Measurements from ENCODE around the gene UPK1B. TPM values are rescaled to one million over a fixed set of nuclear protein-coding genes. Genes with fewer than 3 reads are reported as not detected.

The UPK1B gene
- total RNA-seq, 1 donor from 2014 or later: 0.14 TPM

DNA sequence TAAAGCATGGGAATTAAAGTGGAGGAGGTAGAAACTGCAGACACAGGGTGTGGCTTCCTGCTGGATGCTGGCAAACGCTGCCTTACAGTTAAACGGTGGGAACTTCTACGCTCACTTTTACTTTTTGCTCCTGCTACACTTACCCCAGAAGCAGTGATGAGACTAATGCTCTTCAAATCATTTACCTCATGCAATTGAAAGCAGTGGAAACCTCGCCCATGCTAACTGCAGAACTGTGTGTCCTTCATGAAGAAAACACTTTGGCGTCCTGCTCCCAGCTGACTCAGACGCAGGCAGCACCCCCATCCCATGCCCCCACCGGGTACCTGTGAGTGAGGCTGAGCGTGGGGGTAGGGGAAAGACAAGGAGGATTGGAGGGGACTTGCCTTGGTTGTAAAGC, 31.8 kb downstream of the UPK1B start:
- Mint-ChIP-seq H3K9me3 (ENCODE audit: unreplicated experiment) (no peaks in the 10 kb centered on the region), H3K27me3 (ENCODE audit: low read depth, unreplicated experiment) (no peaks in the 10 kb centered on the region), H3K27ac (ENCODE audit: unreplicated experiment) (no peak overlapping the region), H3K36me3 (ENCODE audit: low read depth, unreplicated experiment) (peaks cover 12% of the 10 kb centered on the region), H3K4me3 (ENCODE audit: unreplicated experiment) (no peak overlapping the region), H3K4me1 (ENCODE audit: low read depth, unreplicated experiment) (peaks cover 5% of the 10 kb centered on the region)
- Histone ChIP-seq H3K4me2 (ENCODE audit: low read length) (no peak overlapping the region), H3K4me3 (ENCODE audit: insufficient read depth, low read depth, low read length) (no peak overlapping the region), H3K27ac (ENCODE audit: low read depth, low read length) (no peak overlapping the region), H3K79me2 (ENCODE audit: insufficient read depth, low read length) (no peaks in the 10 kb centered on the region), H3K4me1 (ENCODE audit: insufficient read depth, low read length) (no peaks in the 10 kb centered on the region), H4K20me1 (ENCODE audit: insufficient read depth, low read length) (no peaks in the 10 kb centered on the region), H3K27me3 (ENCODE audit: insufficient read depth, low read length) (no peaks in the 10 kb centered on the region), H3K9ac (ENCODE audit: low read length) (no peak overlapping the region), H2AFZ (ENCODE audit: low read depth, low read length) (no peak overlapping the region), H3K36me3 (ENCODE audit: insufficient read depth, low read length) (no peaks in the 10 kb centered on the region), H3K9me3 (ENCODE audit: insufficient read depth, low read depth, low read length) (no peaks in the 10 kb centered on the region)
- no peak for DNase-seq (ENCODE audit: low read depth)
- no peak for FAIRE-seq
- TF ChIP-seq EZH2 (IDR thresholded peaks at IDR 0.05; ENCODE audit: insufficient read depth, low read length): no peak
- TF ChIP-seq CTCF (IDR thresholded peaks at IDR 0.05; ENCODE audit: insufficient read depth, low read depth, low read length): no peak

DNA sequence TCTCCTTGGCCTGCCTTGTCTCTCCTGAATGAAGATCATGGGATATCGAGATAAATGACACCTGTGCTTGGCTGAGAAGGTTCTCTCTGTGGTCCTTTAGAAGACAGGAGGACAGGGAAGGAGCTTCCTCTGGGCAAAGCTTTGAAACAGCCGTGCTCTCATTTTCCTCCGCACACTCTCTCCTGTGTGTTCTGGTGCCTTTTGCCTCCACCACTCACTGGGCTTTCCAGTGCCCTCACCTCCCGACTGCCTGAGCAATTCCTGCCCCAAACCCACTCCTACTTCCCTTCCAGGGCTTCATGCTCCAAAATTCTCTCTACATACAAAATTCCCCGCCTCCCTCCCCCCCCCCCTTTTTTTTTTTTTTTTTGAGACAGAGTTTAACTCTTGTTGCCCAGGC, 32.3 kb downstream of the UPK1B start:
- Mint-ChIP-seq H3K4me3 (ENCODE audit: unreplicated experiment) (no peak overlapping the region), H3K9me3 (ENCODE audit: unreplicated experiment) (no peaks in the 10 kb centered on the region), H3K27ac (ENCODE audit: unreplicated experiment) (no peak overlapping the region), H3K4me1 (ENCODE audit: low read depth, unreplicated experiment) (peaks cover 5% of the 10 kb centered on the region), H3K27me3 (ENCODE audit: low read depth, unreplicated experiment) (no peaks in the 10 kb centered on the region), H3K36me3 (ENCODE audit: low read depth, unreplicated experiment) (peaks cover 12% of the 10 kb centered on the region)
- DNase-seq (ENCODE audit: low read depth): no peak
- Histone ChIP-seq H3K79me2 (ENCODE audit: insufficient read depth, low read length) (no peaks in the 10 kb centered on the region), H3K27me3 (ENCODE audit: insufficient read depth, low read length) (no peaks in the 10 kb centered on the region), H3K4me2 (ENCODE audit: low read length) (no peak overlapping the region), H2AFZ (ENCODE audit: low read depth, low read length) (no peak overlapping the region), H3K27ac (ENCODE audit: low read depth, low read length) (no peak overlapping the region), H3K9ac (ENCODE audit: low read length) (no peak overlapping the region), H4K20me1 (ENCODE audit: insufficient read depth, low read length) (no peaks in the 10 kb centered on the region), H3K36me3 (ENCODE audit: insufficient read depth, low read length) (no peaks in the 10 kb centered on the region), H3K4me3 (ENCODE audit: insufficient read depth, low read depth, low read length) (no peak overlapping the region), H3K9me3 (ENCODE audit: insufficient read depth, low read depth, low read length) (no peaks in the 10 kb centered on the region), H3K4me1 (ENCODE audit: insufficient read depth, low read length) (no peaks in the 10 kb centered on the region)
- no peak for FAIRE-seq
- TF ChIP-seq EZH2 (IDR thresholded peaks at IDR 0.05; ENCODE audit: insufficient read depth, low read length): no peak
- no peak for TF ChIP-seq CTCF (IDR thresholded peaks at IDR 0.05; ENCODE audit: insufficient read depth, low read depth, low read length)

DNA sequence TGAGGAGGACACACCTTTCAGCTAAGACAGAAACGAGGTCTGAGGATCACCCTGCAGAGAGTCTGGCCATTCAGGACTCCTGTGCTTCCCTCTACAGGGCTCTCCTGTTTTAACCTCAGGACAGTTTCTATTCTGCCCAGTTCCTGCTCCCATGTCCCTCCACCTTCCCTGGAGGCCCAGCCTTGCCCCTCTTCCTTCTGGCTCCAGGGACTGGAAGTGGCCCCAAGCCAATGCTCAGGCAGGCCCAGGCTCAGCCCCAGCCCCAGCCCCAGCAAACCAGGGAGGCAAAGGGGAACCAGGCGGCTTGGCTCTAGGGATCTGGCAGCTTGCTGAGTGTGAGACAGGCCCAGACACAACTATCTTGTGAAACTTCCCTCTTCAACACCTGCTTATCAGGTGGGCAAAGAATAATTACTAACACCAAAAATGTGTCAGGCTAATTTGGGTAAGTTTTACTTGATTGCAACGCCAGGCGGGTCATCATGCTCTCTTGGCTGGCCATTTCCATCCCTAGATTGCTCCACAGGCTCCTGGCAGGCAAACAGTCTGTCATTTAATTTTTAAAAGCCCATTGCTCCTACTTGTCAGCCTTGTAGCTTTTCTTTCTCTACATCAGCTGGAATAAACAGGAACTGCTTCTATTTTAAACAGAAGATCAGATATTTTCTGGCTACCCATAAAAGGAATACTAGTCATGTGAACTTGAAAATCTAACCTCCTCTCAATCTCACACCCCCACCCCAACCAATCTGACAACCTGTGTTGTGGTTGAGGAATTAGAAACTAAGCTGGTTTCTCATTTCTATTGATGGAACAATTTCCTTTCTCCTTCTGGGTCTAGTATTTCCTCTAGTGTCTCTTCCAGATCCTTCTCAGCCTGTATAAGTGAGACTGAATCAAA, 33.5 kb downstream of the UPK1B start:
- Mint-ChIP-seq H3K27me3 (ENCODE audit: low read depth, unreplicated experiment) (no peaks in the 10 kb centered on the region), H3K27ac (ENCODE audit: unreplicated experiment) (no peak overlapping the region), H3K36me3 (ENCODE audit: low read depth, unreplicated experiment) (peaks cover 12% of the 10 kb centered on the region), H3K9me3 (ENCODE audit: unreplicated experiment) (no peaks in the 10 kb centered on the region), H3K4me1 (ENCODE audit: low read depth, unreplicated experiment) (peaks cover 5% of the 10 kb centered on the region), H3K4me3 (ENCODE audit: unreplicated experiment) (no peak overlapping the region)
- no peak overlapping the region for H3K27ac ChIP-seq (ENCODE audit: low read depth, low read length)
- H3K9ac ChIP-seq (ENCODE audit: low read length): no peak overlapping the region
- no peaks in the 10 kb centered on the region for H3K9me3 ChIP-seq (ENCODE audit: insufficient read depth, low read depth, low read length)
- DNase-seq (ENCODE audit: low read depth): no peak
- no peak for FAIRE-seq
- H3K27me3 ChIP-seq (ENCODE audit: insufficient read depth, low read length): no peaks in the 10 kb centered on the region
- peaks cover 2% of the 10 kb centered on the region for H3K36me3 ChIP-seq (ENCODE audit: insufficient read depth, low read length)
- H4K20me1 ChIP-seq (ENCODE audit: insufficient read depth, low read length): no peaks in the 10 kb centered on the region
- no peak overlapping the region for H2AFZ ChIP-seq (ENCODE audit: low read depth, low read length)
- no peak overlapping the region for H3K4me2 ChIP-seq (ENCODE audit: low read length)
- no peaks in the 10 kb centered on the region for H3K4me1 ChIP-seq (ENCODE audit: insufficient read depth, low read length)
- H3K79me2 ChIP-seq (ENCODE audit: insufficient read depth, low read length): no peaks in the 10 kb centered on the region
- H3K4me3 ChIP-seq (ENCODE audit: insufficient read depth, low read depth, low read length): no peak overlapping the region
- TF ChIP-seq EZH2 (IDR thresholded peaks at IDR 0.05; ENCODE audit: insufficient read depth, low read length): no peak
- no peak for TF ChIP-seq CTCF (IDR thresholded peaks at IDR 0.05; ENCODE audit: insufficient read depth, low read depth, low read length)

Data from astrocyte (in vitro differentiated cells and primary cell).